Femur (tissue), 1 donor: ENCODE measurements around the gene FAM13B.
"Not testable (repeated sequence)": the region's sequence is repeated elsewhere in the genome, so short reads cannot be mapped to it uniquely, and the experiment has no call there.

ENCODE experiments used
- DNase-seq: peaks from one replicate; pipeline ENCODE4 v3.0.0-alpha.2; 2017

FAM13B gene

GRCh38 chr5:138033907-138034306 is 1.0 kb upstream of the FAM13B start:
- no peak for DNase-seq

GRCh38 chr5:138033386-138033808 is 518 bp upstream of the FAM13B start:
- no peak for DNase-seq

DNA sequence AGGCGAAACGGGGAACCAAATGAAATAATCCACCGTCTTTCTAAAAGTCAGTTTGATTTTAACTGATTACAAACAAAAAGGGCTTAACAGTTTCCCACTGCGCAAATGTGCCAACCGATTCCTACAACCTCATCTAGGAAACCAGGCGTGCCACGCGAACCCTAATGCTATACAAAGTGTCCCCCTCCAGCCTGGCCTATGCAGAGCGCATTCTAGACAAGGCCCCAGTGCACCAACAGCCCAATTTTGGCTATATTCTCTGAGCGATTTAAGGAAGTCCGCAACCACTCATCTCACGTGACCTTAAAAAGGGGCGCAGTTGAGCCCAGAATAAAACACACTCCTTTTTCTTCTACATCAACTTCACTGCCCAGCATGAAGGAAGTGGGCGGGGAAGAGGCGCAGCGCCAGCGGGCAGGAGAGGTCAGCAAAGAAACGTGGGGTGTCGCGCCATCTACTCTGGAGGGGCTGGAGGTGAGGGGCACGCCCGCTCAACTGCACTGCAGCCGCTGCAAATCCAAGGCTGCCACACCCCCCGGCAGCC is 779 bp downstream of the FAM13B start:
- DNase-seq = no peak

GRCh38 chr5:138029944-138030343 is 2.9 kb downstream of the FAM13B start:
- no peak for DNase-seq

DNA sequence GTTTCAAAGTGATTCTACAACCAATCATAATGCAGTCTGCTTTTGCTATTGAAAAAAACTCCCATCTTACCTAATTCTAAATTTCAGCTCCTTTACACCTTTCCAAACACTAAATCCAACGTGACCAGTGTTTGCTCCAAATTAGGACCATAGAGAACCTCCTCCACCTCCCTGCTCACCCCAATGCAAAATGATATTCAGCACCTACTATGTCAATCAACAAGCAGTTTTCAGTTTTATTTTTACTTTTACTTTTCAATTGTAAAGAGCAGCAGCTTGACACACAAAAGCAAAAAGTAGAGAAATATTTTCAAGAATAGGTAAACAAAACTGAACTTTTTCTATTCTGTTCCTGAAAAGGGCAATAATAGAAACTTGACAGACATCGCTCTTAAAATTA is 3.4 kb downstream of the FAM13B start:
- no peak for DNase-seq

DNA sequence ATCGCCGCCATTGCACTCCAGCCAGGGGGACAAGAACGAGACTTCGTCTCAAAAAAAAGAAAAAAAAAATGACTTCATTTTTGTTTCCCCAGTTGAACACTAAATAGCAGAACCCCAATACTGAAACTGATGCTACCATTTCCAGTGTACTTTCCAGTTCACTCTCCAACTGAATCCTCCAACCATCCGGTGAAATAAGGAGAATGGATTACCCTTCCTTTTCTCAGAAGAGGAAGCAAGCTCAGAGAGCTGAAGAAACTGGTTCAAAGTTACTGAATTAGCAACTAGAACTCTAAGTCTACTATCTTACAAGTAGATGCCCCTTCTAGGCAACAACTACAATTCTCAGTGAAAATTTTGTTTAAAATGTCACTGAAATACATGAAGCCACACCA is 3.9 kb downstream of the FAM13B start:
- no peak for DNase-seq

GRCh38 chr5:138028262-138028970 is 4.5 kb downstream of the FAM13B start:
- DNase-seq = not testable (repeated sequence)

DNA sequence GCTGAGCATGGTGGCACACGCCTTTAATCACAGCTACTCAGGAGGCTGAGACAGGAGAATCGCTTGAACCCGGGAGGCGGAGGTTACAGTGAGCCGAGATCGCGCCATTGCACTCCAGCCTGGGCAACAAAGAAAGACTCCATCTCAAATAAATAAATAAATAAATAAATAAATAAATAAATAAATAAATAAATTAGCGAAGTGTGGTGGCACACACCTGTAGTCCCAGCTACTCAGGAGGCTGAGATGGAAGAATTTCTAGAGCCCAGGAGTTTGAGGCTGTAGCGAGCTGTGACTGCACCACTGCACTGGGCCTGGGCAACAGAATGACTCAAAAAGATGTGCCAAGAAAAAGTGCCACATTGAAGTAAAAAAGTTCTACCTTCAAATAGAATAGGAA is 6.1 kb downstream of the FAM13B start:
- not testable (repeated sequence) for DNase-seq

- no peak for DNase-seq
Observed at GRCh38 chr5:138025285-138025684, 7.6 kb downstream of the FAM13B start.

- DNase-seq = no peak
Observed at GRCh38 chr5:138024117-138024516, 8.8 kb downstream of the FAM13B start.

- no peak for DNase-seq
Observed at GRCh38 chr5:138022912-138023311, 10.0 kb downstream of the FAM13B start.

GRCh38 chr5:138021771-138022170 is 11.1 kb downstream of the FAM13B start:
- DNase-seq = no peak

- no peak for DNase-seq
Observed at GRCh38 chr5:138018849-138019248, 14.0 kb downstream of the FAM13B start.

- no peak for DNase-seq
Observed at GRCh38 chr5:138015916-138016315, 17.0 kb downstream of the FAM13B start.

DNA sequence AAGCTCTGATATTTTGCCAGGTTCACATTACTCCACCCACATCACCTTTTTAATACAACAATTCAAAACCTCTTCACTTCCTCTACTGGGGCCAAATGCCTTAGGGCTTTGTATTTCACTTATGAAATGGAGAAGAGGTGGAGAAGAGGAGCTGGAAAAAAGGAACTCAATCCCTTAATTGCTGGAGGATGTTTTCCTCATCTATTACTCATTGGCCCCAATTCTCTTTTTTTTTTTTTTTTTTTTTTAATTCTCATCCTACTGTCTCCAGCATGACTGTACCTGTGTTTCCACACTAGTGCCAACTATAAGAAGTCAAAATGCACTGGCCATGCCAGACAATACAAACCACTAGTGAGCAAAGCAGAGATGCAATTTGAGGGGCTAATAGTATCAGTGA is 20.9 kb downstream of the FAM13B start:
- no peak for DNase-seq

- no peak for DNase-seq
Observed at GRCh38 chr5:138000102-138000723, 32.7 kb downstream of the FAM13B start.

DNA sequence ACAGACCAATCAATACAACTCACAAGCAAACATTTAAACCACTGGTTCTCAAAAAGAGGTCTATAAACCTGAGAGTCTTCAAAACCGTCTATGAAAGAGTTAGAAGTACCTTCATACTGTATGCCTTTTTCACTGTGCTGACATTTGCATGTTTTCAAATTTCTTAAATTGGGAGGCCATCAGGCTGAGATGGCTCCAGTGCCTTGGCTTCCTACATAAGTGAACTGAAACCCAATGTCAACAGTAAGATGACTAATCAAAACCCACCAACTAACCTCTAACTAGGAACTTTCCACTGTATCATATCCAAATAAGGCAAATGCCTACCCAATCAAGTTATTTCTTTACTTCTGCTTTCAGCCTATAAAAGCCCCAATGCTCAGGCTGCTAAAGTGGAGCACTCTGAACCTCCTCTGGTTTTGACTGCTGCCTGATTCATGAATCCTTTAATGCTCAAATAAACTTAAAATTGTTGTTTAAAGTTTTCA is 35.1 kb downstream of the FAM13B start:
- no peak for DNase-seq

GRCh38 chr5:137995749-137996128 is 37.1 kb downstream of the FAM13B start:
- no peak for DNase-seq

- DNase-seq = no peak
Observed at GRCh38 chr5:137995077-137995748, 37.7 kb downstream of the FAM13B start.

- no peak for DNase-seq
Observed at GRCh38 chr5:137994556-137994955, 38.3 kb downstream of the FAM13B start.

GRCh38 chr5:137989419-137989818 is 43.5 kb downstream of the FAM13B start:
- no peak for DNase-seq

GRCh38 chr5:137975208-137975607 is 57.7 kb downstream of the FAM13B start:
- DNase-seq = no peak

DNA sequence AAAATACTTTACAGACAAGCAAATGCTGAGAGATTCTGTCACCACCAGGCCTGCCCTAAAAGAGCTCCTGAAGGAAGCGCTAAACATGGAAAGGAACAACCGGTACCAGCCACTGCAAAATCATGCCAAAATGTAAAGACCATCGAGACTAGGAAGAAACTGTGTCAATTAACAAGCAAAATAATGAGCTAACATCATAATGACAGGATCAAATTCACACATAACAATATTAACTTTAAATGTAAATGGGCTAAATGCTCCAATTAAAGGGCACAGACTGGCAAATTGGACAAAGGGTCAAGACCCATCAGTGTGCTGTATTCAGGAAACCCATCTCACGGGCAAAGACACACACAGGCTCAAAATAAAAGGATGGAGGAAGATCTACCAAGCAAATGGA is 62.5 kb downstream of the FAM13B start:
- not testable (repeated sequence) for DNase-seq

- DNase-seq = no peak
Observed at GRCh38 chr5:137960819-137961218, 72.1 kb downstream of the FAM13B start.
